Hepatocyte (in vitro differentiated cells): ENCODE data around the gene ING1.

Experiments
- CTCF ChIP-seq: fragments of 200-600 bp; sonication (generic); IDR thresholded peaks from 2 replicates; pipeline ENCODE4 v1.5.1; 2016; ENCODE audit warnings: antibody characterized with exemption, mild to moderate bottlenecking; ENCODE audit not compliant: poor library complexity
- EZH2 ChIP-seq: fragments of 200-600 bp; sonication (generic); IDR thresholded peaks from 2 replicates; pipeline ENCODE4 v1.6.1; 2016; ENCODE audit warnings: antibody characterized with exemption, mild to moderate bottlenecking, borderline replicate concordance
- EZH2phosphoT487 ChIP-seq: fragments of 200-600 bp; sonication (generic); IDR thresholded peaks from one replicate; pipeline ENCODE4 v1.6.1; 2018; ENCODE audit warnings: antibody characterized with exemption, mild to moderate bottlenecking, low read depth, moderate library complexity; ENCODE audit not compliant: unreplicated experiment, severe bottlenecking

GRCh38 chr13:110696776-110697175, 16.7 kb upstream of the ING1 start:
- TF ChIP-seq CTCF = no peak
- no peak for TF ChIP-seq EZH2
- no peak for TF ChIP-seq EZH2phosphoT487
